Activated gamma-delta T cell treated with Interleukin-2 at 50 U/mL for 16 hours (primary cell): Measurements from ENCODE around the gene OR4D5.

Source experiments
- DNase-seq: peaks from one replicate; pipeline ENCODE4 v3.0.0-alpha.2; 2020

The OR4D5 gene

DNA sequence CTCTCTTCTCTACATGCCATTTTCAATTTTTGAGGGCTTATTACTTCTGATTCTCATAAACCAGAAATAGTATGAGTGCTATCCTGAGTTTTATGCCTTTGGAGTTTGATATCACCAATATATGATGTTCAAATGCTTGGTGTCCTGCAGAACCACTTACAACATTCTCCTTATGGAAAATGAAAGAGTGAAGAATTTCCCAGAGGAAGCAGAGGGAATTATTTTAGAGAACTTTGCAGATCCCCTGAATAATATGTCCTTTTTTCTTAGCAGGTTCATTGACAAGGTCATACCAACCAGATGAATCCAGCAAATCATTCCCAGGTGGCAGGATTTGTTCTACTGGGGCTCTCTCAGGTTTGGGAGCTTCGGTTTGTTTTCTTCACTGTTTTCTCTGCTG is at the start of gene OR4D5:
TSS of gene OR4D5 (plus strand) at position 301 of the 400 bp plus-strand sequence. CDS start at position 301, 0 bp downstream.
- DNase-seq: no peak

DNA sequence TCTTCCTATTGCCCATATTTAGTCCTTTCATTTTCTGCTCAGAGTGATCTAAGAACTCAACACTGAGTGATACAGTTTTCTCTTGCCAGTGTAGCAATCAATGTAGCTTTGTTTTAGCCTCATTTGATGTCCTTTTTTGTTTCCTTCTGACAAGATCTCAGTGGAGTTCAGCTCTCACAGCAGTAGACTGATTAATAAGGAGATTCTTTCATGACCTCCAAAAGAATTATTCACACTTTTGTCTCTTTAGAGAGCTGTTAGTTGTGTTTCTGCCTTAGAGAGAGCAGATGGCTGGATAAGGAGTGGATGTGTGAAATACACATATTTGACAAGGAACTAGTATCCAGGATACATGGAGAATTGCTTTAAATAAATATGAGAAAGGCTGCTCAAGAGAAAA is 47.4 kb upstream of the OR4D5 start:
- DNase-seq: no peak

DNA sequence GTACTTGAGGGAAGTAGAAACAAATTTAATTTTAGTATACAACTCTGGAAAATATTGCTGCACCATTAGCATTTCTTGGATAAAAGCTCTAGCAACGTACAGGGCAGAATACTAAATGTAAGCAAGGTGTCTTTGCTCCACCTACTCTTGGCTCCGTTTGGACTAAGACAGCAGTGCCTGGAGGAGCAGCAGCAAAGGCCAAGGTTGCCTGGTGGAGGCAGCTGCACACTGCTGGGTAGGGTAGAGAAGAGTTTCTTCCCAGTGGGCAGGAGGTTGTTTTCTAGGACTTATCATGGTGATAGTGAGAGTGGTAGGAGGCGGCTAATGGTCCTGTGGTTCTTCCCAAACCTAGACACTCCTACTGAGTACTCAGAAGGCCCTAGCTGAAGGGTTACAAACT is 39.6 kb upstream of the OR4D5 start:
- no peak for DNase-seq

DNA sequence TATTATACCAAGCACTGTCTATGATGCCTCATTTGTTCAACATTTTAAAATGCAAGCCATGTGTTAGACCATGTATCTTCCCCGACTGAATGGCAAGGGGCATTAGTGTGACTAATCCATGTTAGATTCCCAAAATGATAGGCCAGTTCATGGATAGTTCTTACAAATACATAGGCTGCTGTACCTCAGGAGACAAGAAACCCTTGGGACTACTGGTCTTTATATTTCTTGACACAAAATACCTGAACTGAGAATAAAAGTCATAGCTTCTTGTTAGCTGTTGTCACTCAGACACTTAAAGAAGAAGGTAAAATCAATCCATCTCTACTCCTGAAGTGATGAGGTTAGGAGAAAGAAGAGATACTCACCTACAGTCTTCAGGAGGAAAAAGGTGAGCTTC is 37.5 kb upstream of the OR4D5 start, which contains the start of gene OR8D4:
TSS of gene OR8D4 (plus strand) at position 301 of the 400 bp plus-strand sequence. CDS start 4,265 bp downstream, outside the sequence.
- DNase-seq: no peak

DNA sequence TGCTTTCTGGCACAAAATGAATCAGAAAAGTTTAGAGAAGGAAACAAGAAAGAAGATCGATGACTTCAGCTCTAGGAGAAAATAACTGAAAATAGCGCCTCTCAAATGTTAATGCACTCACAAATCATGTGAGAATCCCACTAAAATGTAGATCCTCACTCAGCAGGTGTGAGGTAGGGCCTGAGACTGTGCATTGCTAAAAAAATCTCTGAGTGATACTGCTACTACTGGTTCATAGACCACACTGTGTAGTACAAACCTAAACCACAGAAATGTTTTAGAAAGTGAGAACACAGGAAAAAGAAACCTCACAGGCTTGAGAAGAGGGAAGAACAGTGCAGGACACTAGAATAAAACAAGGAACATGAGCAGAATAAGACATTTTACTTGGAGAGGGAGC is 35.5 kb upstream of the OR4D5 start:
- DNase-seq: no peak

DNA sequence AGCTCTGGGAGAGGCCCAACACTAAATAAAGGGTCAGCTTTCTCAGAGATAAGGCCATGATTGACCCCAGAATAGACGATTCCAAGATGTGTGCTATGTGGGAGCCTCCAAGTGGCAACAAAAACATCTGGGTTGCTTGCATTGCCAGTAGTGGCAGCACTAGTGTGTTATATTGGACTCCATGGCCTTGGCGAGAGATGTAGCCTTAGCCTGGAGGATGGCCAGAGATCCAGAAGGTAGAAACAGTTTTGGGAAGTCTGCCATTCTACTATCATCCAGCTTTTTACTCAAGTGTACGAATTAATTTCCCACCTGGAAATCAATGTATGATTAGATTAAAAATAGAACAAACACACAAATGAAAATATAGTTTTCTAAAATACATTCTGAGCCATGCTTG is 34.5 kb upstream of the OR4D5 start:
- no peak for DNase-seq

DNA sequence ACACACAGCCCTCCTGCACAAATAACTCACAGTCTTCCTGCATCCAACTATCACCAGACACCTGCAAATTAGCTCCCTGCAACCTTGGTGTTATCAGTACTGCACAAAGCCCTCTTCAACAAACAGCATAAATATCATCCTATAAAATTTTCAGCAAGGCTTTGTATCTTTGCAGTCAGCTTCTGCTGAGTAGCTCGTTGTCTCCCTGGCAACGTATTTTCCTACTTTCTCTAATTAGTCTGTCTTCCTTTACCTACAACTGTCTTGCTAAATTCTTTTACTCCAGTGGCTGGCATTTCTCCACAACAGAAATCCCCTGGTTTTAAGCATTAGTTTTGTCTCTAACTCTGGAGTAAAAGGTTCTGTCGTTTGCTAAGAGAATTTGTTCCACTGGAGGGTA is 33.6 kb upstream of the OR4D5 start:
- DNase-seq: no peak

DNA sequence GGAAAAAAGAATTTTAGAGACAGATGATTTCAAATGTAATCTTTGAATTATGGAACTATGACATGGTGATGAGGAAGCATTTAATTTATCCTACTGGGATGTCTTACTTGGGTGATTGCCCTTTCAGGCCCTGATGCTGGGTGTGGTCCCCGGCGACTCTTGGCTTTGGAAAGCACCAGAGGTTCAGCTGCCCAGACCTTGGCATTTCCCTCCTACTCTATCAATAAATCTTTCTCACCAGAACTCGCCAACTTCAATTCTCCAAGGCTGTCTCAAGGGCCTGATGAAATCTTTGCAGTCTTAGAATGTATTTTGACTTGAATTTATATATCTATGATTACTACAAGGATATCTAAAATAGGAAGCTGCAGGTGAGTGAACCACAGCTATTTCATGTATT is 18.5 kb upstream of the OR4D5 start:
- no peak for DNase-seq

DNA sequence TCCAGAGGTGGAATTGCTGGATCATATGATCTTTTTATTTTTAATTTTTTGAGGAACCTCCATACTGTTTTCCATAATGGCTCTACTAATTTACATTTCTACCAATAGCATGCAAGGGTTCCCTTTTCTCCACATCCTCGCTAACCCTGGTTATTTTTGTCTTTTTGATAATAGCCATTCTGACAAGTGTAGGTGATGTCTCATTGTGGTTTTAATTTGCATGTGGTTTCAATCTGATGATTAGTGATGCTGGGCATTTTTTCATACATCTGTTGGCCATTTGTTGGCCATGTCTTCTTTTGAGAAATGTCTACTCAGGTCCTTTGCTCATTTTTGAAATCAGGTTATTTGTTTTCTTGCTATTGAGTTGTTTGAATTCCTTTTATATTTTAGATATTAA is 15.4 kb upstream of the OR4D5 start:
- no peak for DNase-seq

DNA sequence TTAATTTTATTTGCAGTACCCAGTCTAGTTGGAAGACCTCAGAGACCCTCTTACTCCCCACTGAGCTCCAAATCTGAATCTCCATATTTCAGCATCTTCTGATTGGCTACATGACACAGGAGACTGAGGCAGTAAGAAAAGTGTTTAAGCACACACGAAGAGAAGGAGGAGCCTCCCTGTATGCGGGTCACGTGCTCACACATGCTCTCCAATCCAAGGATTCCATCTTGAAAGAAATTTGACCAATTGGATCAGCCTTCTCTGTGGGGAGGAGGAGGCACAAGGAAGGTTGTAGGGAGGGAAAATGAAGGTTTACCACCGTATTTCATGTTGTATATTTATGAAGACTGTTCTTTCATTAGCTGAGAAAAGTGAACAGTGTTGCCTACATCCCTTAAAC is 3.0 kb downstream of the OR4D5 start:
- no peak for DNase-seq

DNA sequence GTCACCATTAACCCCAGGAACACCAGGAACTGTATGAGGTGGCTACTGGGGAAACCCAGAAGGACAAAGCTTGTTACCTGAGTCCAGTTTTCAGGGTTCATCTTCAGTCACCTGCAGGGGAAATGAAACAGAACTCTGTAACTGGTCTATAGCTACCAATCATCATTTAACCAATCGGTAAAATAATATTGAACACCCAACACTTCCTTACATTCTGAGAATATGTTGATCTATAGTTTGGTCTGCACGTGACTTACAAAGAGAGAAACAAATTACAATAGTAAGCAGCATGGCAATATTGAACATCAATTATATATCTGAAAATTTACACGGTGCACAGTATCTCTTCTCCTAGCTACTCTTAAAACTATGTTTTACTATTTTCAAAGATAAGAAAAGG is 4.3 kb downstream of the OR4D5 start, which contains the start of gene OR6T1:
TSS of gene OR6T1 (minus strand) at position 101 of the 400 bp plus-strand sequence. CDS start at position 101, 0 bp downstream.
- DNase-seq: no peak

DNA sequence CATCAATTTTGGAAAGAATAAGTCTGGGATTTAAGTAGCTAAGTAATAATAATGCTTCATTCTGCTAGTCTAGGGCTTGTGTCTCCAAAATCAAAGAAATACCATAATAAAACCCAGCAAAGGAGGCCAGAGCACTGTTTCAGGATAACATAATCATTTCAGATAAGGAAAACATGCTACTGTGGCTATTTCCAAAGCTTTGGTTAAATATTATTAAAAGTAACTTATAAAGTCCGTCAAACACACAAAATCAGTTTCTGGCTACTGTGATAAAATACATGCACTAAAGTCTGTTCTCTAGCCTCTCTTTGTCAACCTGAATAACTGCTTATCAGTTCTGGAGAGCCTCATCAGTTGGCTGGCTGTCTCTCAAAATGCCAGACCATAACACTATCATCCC is 5.7 kb downstream of the OR4D5 start:
- DNase-seq: no peak

DNA sequence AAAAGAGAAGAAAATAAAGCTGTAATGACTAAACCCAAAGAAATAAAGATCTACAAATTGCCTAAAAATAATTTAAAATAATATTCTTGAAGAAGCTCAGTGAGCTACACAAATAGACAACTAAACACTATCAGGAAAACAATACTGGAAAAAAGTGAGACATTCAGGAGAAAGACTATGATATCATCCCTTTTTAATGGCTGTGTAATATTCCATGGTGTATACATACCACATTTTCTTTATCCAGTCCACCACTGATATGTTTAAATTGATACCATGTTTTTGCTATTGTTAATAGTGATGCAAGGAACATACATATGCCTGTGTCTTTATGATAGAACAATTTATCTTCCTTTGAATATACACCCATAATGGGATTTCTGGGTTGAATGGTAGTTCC is 17.3 kb downstream of the OR4D5 start:
- no peak for DNase-seq

DNA sequence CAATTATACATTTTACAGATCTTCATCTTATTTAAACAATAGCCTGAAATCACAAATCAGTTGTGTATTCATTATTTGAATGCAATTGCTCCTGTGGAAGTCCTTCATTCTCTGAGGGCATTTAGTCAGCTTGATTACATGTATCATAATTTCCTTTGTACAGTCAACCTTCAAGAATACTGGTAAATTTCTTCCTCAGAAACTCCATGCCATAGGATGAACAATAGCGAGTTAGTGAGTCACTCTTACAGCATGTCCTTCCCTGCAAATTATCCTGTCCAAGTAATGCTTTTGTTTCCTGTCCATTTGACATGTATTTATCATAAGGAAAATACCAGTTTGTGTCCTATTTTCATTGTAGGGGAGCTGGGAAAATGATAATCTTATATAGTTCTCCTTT is 34.4 kb downstream of the OR4D5 start:
- DNase-seq: no peak

DNA sequence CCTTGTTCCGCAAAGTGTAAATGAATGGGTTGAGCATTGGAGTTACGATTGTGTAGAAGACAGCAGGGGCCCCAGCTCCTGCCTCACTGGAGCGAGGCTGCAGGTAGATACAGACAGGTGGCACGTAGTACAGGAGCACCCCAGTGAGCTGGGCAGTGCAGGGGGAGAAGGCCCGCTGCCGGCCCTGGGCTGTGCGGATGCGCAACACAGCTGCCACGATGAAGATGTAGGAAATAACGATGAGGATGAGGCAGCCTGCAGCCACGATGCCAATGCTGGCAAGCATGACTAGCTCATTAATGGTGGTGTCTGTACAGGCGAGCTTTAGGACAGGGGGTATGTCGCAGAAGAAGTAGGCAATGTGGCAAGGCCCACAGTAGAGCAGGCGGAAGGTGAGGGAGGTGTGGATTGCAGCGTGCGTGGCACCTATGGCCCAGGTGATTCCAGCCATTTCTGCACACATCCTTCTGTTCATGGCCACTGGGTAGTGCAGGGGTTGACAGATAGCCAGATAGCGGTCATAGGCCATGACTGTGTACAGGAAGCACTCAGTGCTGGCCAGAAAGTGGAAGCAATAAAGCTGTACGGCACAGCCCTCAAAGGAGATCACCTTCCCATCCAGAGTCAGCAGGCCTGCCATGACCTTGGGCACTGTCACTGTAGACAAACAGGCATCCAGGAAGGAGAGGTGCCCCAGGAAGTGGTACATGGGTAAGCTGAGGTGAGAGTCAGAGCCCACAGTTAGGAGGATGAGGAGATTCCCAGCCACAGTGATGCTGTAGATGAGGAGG is 37.5 kb downstream of the OR4D5 start:
- DNase-seq: no peak

DNA sequence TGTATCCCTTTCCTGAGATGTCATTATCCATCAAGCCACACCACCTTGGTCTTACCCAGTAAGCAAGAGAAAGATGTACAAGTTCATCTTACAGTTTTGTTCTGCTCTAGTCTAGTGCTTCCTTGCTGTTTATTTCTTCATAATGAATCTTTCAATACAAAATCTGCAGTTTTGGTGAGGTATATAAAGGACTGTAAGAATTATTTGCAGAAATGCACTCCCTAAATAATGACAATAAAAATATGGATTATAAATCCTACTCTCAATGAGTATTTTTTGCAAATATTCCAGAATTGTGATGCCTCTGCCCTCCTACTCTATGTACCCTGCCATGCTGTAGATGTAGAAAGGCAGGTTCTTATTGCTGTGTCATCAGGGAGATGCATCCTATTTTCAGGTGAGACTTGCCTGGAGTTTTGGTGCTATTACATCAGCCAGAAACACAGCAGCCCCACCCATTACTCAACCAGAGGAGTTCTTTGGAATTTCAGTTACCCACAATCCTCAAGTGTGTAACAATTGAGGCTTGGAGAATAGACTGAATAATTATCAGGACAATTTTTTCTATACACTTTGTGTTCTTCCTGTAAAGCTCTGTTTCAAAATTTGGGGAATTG is 38.4 kb downstream of the OR4D5 start, which contains the start of gene OR10S1:
TSS of gene OR10S1 (minus strand) at position 51 of the 617 bp plus-strand sequence. CDS start 117 bp downstream, outside the sequence.
- DNase-seq: no peak

DNA sequence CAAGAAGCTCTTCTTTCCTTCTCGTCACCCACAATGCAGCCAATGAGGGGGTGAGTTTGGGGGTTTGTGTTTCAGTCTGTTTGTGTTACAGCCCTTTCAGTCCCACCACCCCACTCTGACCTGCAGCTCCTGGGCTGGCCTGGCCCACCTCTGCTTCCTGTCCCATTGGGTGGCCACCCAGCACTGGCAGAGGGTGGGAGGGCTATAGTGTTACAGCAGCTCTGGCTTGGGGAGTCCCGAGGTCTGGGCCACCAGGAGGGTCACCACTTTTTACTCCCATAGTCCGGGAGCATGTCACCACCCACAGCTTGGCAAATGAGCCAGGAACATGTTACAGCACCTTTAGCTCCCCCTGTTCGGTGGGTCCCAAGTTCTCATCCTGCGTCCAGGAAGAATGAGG is 39.9 kb downstream of the OR4D5 start:
- DNase-seq: no peak
